GM21528 (cell line): ENCODE results near the gene CEP170.
A peak's percentile ranks its signal among the peaks of the same experiment; 100 is the strongest.

Source experiments
- ATAC-seq: cut with Tn5 transposase; IDR thresholded peaks from one replicate; pipeline ENCODE4 v1.9.1; 2021; ENCODE audit warnings: mild to moderate bottlenecking, moderate library complexity; ENCODE audit not compliant: unreplicated experiment, low FRiP score

Gene CEP170

DNA sequence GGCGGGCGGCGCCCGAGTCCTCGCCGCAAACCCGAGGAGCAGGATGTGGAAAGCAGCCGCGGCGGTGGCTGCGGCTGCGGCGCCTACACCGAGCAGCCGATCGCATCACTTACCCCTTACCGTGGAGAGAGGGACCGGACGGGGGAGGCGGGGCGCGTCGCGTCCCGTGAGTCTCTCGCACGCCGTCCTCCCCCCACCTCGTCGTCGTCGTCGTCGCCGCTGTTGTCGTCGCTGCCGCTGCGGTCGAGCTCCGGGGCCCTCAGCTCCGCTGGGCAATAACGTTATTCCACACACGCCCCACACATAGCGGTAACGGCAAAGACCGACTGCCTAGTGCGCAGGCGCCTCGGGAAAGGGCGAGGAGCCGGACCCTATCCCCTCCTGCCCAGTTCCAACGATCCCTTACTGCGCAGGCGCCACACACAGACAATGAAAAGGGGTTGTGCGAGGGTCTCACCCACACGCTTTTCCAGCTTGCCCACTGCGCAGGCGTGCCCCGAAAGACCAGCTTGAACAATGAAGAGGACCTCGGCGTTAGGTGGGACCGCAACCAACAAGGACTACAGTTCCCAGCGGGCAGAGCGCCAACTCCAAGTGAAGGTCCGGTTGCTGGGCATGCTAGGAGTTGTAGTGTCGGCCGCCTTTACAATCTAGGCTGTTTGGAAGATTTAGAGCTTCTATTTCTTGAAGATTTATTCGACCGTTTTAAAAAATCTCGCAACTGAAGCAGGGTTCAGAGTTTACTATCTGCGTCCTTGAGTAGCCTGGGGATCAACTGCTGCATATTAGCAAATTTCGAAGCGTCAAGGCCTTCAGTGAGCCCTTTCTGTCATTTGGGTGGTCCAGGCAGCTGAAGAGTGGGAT is at the start of gene CEP170:
Gene CEP170, minus strand, starts transcription at position 355 of the 864 bp plus-strand sequence. CDS start 30,001 bp downstream, outside the sequence.
- ATAC-seq = peak; percentile 63

DNA sequence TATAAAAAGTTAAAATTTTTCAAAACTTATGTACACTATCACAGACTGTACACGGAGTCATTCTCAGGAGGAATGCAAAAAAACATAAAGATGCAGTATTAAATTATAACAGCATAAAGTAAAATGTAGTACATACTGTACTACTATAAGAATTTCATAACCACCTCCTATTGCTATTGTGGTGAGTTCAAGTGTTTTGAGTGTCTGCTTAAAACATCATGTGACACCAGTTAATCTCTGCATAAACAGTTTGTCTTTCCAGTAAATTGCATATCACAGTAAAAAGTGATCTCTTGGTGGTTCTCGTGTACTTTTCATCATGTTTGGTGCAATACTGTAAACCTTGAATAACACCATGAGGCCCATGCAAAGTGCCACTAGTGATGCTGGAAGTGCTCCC is 46.0 kb upstream of the CEP170 start:
- no peak for ATAC-seq

GRCh38 chr1:243299069-243299468 is 44.0 kb upstream of the CEP170 start:
- no peak for ATAC-seq

DNA sequence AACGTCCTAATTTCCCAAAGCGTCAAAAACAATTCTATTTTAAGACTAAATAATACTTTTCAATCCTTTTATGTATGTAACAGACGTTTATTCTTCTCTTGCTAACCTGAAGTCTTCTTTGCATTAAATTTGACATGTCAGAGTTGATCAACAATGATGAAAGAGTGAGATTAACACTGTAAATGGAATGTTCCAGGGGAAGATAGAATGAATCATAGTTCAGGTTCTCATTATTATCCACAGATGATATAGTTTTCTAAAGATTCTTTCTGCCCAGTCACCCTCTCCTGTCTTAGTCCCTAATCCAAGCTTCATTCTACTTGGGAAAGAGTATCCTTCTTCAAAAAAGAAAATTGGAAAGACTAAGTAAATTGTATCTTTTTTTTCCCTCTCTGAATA is 39.6 kb upstream of the CEP170 start:
- no peak for ATAC-seq

GRCh38 chr1:243293941-243294722 is 39.1 kb upstream of the CEP170 start:
- ATAC-seq = no peak

GRCh38 chr1:243292117-243292516 is 37.0 kb upstream of the CEP170 start:
- ATAC-seq = no peak

GRCh38 chr1:243291292-243291691 is 36.2 kb upstream of the CEP170 start:
- no peak for ATAC-seq

GRCh38 chr1:243288062-243288461 is 33.0 kb upstream of the CEP170 start:
- no peak for ATAC-seq

- ATAC-seq = peak; percentile 93
Observed at GRCh38 chr1:243287652-243288051, 32.6 kb upstream of the CEP170 start.

- no peak for ATAC-seq
Observed at GRCh38 chr1:243287123-243287460, 32.0 kb upstream of the CEP170 start.

DNA sequence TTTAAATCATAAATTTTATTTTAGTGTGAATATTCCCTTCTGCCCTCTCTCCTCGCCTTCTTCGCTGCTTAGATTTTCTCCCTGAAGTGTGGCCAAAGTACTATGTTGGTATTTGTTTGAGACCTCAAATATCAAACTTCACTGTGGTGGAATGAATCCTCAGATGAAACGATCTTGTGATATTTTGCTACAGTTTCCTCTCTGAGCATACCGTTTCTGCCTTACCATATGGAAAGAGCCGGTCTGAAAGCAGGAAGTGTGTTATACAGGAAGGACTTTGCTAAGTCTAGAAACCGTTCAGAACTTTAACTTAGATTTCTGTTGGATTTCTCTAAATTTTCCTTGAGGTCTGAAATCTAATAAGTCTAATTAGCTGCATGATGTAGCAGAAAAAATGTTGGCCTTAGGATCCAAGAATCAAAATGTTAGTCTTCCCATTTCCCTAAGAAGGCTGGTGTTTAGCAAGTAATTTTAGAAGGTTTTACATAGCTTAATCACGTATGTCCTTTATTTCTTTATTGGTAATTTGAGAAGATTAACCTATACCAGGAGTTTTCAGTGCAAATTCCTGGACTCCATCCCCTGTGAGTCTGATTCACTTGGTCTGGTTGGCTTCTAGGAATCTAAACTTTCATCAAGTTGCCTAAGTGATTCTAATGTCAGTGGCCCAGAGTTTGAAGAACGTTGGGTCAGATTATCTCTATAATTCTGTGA is 31.5 kb upstream of the CEP170 start:
- ATAC-seq = no peak

DNA sequence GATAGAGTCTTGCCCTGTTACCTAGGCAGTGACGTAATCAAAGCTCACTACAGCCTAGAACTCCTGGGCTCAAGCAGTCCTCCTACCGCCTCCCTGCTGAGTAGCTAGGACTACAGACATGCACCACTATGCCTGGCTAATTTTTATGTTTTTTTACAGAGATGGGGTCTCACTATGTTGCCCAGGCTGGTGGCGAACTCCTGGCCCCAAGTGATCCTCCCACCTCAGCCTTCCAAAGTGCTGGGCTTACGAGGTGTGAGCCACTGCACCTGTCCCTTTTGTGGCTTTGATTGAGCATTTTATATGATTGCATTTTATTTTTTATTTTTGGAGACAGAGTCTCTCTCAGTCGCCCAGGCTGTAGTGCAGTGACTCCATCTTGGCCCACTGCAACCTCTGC is 26.6 kb upstream of the CEP170 start:
- no peak for ATAC-seq

GRCh38 chr1:243280571-243281129 is 25.6 kb upstream of the CEP170 start:
- no peak for ATAC-seq

DNA sequence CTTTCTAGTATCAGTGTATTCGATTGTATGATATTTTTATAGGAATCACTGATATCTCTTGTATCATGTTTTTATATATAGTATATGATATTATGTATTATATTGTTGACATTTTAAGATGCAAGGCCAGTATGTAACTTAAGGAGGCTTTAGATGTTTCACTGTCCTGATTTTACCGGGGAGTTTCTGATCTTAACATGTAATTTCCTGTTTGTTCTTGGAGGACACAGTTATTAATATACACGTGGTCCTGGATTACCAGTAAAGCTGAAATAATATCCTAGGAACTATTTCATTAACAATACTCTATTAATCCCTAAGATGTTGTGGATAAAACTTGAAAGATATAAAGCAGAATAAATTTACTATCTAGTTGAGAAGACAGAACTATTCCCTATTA is 20.2 kb upstream of the CEP170 start:
- ATAC-seq = no peak

DNA sequence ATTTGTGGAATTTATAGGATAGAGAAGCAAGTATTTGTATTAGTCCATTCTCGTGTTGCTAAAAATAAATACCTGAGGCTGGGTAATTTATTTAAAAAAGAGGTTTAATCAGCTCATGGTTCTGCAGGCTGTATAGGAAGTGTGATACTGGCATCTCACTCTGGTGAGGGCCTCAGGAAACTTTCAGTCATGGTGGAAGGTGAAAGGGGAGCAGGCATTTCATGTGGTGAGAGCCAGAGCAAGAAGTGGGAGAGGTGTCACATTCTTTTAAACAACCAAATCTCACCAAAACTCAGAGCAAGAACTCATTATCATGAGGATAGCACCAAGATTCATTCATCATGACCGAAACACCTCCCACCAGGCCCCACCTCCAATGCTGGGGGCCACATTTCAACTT is 18.9 kb upstream of the CEP170 start:
- ATAC-seq = no peak

DNA sequence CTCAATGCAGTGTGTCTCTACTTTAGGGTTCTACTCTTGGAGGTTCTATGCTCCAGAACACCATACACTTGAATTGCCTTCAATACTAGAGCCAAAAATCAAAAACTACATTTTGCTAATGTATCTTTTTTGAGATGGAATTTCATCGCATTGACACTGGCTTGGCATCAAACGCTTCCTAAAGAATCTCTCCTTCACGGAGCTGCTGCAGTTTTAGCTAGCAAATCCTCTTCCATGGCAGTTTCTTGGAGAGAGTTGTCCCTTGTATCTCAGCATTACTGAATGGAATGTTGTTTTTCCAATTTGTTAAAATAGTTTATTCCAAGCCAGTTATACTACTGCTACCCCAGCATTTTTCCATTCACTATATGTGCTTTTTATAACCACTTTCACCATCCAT is 18.4 kb upstream of the CEP170 start:
- no peak for ATAC-seq

- ATAC-seq = no peak
Observed at GRCh38 chr1:243272401-243272800, 17.3 kb upstream of the CEP170 start.

DNA sequence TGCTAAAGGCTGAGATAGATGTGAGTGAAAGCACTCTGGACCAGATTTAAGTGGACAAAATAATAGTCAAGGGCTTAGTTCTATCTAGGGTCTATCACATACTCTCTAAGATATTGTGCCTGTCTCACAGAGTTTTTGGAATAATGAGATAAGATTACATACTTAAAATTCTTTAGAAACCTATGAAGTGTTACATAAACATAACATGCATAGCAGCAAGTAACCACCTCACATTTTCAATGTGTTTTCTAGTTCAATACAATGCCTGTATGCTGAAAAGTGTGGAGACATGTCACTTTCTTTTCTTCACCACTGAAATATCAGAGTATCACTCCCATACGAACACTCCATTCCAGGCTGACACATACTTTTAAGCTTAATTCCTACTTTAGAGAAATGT is 16.9 kb upstream of the CEP170 start:
- no peak for ATAC-seq

DNA sequence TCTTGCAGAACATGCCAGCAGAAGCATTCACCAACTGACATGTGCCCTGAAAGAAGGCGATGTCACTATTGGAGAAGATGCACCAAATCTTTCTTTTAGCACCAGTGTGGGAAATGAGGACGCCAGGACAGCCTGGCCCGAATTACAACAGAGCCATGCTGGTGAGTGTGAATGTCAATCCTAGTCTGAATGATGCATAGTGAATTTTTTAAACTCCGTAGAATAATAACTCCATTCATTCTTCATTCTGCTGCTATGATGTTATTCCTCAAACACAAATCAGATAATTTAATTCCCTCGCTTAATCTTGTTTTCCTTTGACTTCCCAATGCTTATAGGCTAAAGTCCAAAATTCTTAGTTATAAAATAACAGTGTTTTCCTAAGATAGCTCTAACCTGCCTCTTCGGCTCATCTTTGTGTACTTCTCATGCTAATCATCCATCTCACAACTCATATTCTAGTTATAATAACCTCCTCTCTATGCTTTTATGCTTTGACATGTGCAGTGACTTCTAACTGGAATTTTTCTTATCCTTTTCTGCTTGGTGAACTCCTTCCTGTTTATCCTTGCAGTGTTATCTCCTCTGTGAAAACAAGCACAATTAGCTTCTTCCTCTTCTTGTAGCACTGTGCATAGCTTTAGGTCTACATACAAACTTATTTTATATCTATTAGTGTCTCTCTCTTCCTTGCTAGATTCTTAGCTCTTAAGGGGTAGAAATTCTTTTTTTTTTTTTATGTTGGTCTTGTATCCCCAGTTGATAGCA is 15.2 kb upstream of the CEP170 start:
- no peak for ATAC-seq

GRCh38 chr1:243269461-243269801 is 14.3 kb upstream of the CEP170 start:
- ATAC-seq = peak; percentile 65
